ENCODE measurements around the gene ITSN1.

GRCh38 chr21:33908760-33909159, 266.5 kb downstream of the ITSN1 start:
- TF ChIP-seq FIP1L1 (IDR thresholded peaks at IDR 0.05; ENCODE audit: borderline replicate concordance, insufficient read depth, low read depth, low read length) (no peak), ESRRA (CRISPR knock-in tag; IDR thresholded peaks at IDR 0.05; ENCODE audit: low read depth) (no peak), RELA (CRISPR knock-in tag; IDR thresholded peaks at IDR 0.05) (no peak), CBX2 (IDR thresholded peaks at IDR 0.05; ENCODE audit: low read depth, low read length) (no peak), CBX2 (CRISPR knock-in tag; IDR thresholded peaks at IDR 0.05; ENCODE audit: low read depth) (no peak)
